NCI-H1694 (cell line): ENCODE data around the gene C6orf141.

ENCODE experiments used
- DNase-seq: peaks from one replicate; lab custom pipeline; 2025; lab: John Stamatoyannopoulos, UW

C6orf141 gene

GRCh38 chr6:49550492-49551077, at the start of gene C6orf141:
TSS of gene C6orf141 (plus strand) at chr6:49550668. CDS start at chr6:49550793, 125 bp downstream.
- DNase-seq = no peak

GRCh38 chr6:49504666-49505065, 45.8 kb upstream of the C6orf141 start:
- DNase-seq = no peak

GRCh38 chr6:49506569-49507111, 43.8 kb upstream of the C6orf141 start:
- no peak for DNase-seq

- DNase-seq = no peak
These were observed 41.1 kb upstream of the C6orf141 start for GRCh38 chr6:49509342-49509741.

- DNase-seq = no peak
These were observed 37.1 kb upstream of the C6orf141 start for GRCh38 chr6:49513153-49513989.

- no peak for DNase-seq
These were observed 35.6 kb upstream of the C6orf141 start for GRCh38 chr6:49514571-49515484.

- no peak for DNase-seq
These were observed 34.9 kb upstream of the C6orf141 start for GRCh38 chr6:49515485-49516146.

GRCh38 chr6:49516147-49516505, 34.3 kb upstream of the C6orf141 start:
- no peak for DNase-seq

GRCh38 chr6:49517919-49518318, 32.5 kb upstream of the C6orf141 start:
- no peak for DNase-seq

GRCh38 chr6:49519660-49520059, 30.8 kb upstream of the C6orf141 start:
- no peak for DNase-seq

GRCh38 chr6:49522710-49523593, 27.5 kb upstream of the C6orf141 start:
- no peak for DNase-seq

GRCh38 chr6:49523901-49524300, 26.6 kb upstream of the C6orf141 start:
- DNase-seq = no peak

- DNase-seq = no peak
These were observed 25.9 kb upstream of the C6orf141 start for GRCh38 chr6:49524541-49524940.

GRCh38 chr6:49526598-49526997, 23.9 kb upstream of the C6orf141 start:
- DNase-seq = no peak

- no peak for DNase-seq
These were observed 23.1 kb upstream of the C6orf141 start for GRCh38 chr6:49527320-49527719.

GRCh38 chr6:49528571-49528970, 21.9 kb upstream of the C6orf141 start:
- no peak for DNase-seq

GRCh38 chr6:49530141-49530776, 20.2 kb upstream of the C6orf141 start:
- no peak for DNase-seq

- peak; percentile 65 for DNase-seq
These were observed 18.5 kb upstream of the C6orf141 start for GRCh38 chr6:49531774-49532569.

- DNase-seq = no peak
These were observed 14.7 kb upstream of the C6orf141 start for GRCh38 chr6:49535795-49536194.
